GM12864 (cell line): ENCODE measurements around the gene FRK.
"Not testable (repeated sequence)": the region's sequence is repeated elsewhere in the genome, so short reads cannot be mapped to it uniquely, and the experiment has no call there.

ENCODE experiments used
- DNase-seq: peaks from one replicate; pipeline ENCODE4 v3.0.0-alpha.2; 2011; ENCODE audit warnings: low read depth
- H3K4me3 ChIP-seq: 2 replicates; pipeline ENCODE4 v1.5.1; 2011; ENCODE audit warnings: mild to moderate bottlenecking, low read depth, low read length, control low read depth
- CTCF ChIP-seq: IDR thresholded peaks from 2 replicates; pipeline ENCODE4 v1.5.1; 2011; ENCODE audit warnings: low read depth, mild to moderate bottlenecking, moderate library complexity, low read length, control low read depth, inconsistent platforms; ENCODE audit errors: missing control alignments

Gene FRK

GRCh38 chr6:115972679-115973078 is 88.0 kb downstream of the FRK start:
- DNase-seq = no peak
- no peak for TF ChIP-seq CTCF
- no peak overlapping the region for H3K4me3 ChIP-seq

GRCh38 chr6:115971785-115972184 is 88.9 kb downstream of the FRK start:
- no peak for DNase-seq
- no peak overlapping the region for H3K4me3 ChIP-seq
- no peak for TF ChIP-seq CTCF

- H3K4me3 ChIP-seq = no peak overlapping the region
- no peak for TF ChIP-seq CTCF
- DNase-seq = no peak
Observed at GRCh38 chr6:115969930-115970273, 90.8 kb downstream of the FRK start.

- TF ChIP-seq CTCF = no peak
- no peak overlapping the region for H3K4me3 ChIP-seq
- DNase-seq = no peak
Observed at GRCh38 chr6:115969207-115969929, 91.3 kb downstream of the FRK start.

- not testable (repeated sequence) for H3K4me3 ChIP-seq, DNase-seq
Observed at GRCh38 chr6:115960286-115960685, 100.4 kb downstream of the FRK start.

- no peak for TF ChIP-seq CTCF
- no peak for DNase-seq
- no peak overlapping the region for H3K4me3 ChIP-seq
Observed at GRCh38 chr6:115958958-115959357, 101.7 kb downstream of the FRK start.

- no peak for TF ChIP-seq CTCF
- DNase-seq = no peak
Observed at GRCh38 chr6:115954740-115955139, 106.0 kb downstream of the FRK start.

More at GRCh38 chr6:115954740-115955139, 106.0 kb downstream of the FRK start:
- H3K4me3 ChIP-seq = no peak overlapping the region
